ENCODE measurements around the gene TMEM38B.
A peak's percentile ranks its signal among the peaks of the same experiment; 100 is the strongest.
"Not testable (repeated sequence)": the region's sequence is repeated elsewhere in the genome, so short reads cannot be mapped to it uniquely, and the experiment has no call there.

The TMEM38B gene

DNA sequence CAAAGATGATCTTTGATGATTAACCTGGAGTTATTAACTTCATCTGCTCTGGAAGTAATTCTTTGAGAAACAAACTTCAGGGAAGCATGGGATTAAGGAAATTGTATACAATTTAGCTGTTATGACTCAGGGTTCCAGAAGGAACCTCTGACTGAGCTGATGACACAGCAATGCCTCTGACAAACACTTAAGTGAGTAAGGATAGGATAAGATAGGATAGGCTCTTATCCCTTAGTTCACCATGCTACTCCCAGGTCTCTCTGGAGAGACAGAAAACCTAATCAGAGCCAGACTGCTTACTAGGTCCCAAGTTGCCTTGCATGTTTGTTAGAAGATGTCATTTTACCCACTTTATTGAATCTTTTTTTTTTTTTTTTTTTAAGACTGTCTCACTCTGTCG is 12.6 kb upstream of the TMEM38B start:
- peak; percentile 15 to 33 (median 30) for DNase-seq

DNA sequence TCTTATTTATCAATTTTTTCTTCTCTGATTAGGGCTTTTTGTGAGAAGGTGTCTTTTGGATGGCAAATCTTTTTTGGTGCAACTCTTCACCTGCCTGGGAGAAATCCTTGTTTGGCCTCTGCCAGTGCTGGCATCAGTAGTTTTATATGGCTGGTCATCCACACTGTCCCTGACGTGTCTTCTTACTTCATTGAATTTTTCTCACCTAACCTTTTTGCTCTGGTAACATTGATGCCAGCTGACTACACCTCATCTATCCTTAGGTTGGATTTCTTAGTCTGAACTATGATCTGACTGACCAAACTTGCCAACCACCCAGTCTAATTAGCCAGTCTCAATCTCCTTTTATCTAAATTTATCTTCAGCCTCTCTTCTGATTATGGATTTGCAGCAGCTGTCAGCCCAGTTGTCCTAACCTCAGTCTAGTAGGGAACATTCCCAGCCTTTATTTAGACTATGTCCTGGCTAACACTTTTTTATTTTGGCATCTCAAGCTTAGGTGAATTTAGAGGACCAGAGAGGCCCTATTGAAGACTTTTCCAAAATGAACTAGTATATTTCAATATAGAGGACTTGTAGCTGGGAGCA is 10.6 kb upstream of the TMEM38B start:
- no peak for DNase-seq

DNA sequence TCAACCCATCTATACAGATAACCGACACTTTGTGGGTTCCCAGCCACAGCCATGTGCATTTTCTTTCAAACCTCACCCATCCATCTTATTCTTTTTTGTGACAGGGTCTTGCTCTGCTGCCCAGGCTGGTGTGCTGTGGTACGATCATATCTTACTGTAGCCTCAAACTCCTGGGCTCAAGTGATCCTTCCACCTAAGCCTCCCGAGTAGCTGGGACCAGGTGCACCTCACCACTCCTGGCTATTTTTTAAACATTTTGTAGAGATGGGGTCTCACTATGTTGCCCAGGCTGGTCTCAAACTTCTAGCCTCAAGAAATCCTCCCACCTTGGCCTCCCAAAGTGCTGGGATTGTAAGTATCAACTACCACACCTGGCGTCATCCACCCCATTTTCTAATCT is 7.4 kb upstream of the TMEM38B start:
- DNase-seq, result no peak

DNA sequence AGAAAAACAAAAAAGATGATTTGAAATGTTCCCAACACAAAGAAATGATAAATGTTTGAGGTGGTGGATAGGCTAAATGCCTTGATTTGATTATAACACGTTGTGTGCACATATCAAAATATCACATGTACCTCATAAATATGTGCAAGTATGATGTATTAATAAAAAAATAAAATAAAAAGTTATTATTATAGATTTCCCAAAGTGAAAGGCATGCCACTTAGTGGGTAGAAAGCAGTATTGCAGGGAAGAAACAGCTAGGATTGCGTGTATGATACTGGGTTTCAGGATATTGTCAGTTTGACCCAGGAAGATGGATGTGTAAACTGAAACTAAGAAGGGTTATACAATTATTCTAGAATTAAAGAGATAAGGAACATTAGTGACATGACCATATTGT is 3.6 kb upstream of the TMEM38B start:
- DNase-seq, result peak; percentile 18 to 37 (median 29)

DNA sequence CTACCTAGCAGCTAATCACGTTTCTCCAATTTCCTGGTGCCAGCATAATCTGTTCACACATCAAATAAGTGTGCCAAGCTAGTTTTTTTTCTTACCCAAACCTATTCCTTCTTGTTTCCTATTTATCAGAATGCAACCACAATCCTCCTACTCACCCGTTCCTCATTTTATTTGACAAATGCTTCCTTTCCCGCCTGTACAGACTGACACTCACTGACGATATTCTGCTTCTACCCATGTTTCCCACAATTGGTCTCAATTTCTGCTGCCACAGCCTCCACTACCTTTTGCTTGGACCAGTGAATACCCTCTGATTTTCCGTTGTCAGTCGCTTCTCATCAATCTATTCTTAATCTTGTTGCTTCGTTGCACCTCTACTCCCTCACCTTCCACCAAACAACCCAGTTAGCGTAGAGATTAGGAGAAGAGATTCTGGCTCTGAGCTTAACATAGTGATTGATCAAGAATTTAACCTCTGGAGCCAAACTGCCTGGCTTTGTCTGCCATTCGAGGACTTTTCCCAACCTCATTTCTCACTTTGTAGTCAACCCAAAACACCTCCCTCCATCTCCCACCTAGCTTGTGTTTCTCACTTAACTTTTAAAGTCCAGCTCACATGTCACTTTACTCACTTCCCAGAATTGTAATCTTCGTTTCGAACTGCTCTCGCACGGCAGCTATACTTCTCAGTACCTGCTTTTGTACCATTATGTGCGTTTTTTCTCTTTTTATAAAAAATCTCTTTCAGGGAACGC is 729 bp upstream of the TMEM38B start:
- DNase-seq, result peak; percentile 33 to 59 (median 57)

DNA sequence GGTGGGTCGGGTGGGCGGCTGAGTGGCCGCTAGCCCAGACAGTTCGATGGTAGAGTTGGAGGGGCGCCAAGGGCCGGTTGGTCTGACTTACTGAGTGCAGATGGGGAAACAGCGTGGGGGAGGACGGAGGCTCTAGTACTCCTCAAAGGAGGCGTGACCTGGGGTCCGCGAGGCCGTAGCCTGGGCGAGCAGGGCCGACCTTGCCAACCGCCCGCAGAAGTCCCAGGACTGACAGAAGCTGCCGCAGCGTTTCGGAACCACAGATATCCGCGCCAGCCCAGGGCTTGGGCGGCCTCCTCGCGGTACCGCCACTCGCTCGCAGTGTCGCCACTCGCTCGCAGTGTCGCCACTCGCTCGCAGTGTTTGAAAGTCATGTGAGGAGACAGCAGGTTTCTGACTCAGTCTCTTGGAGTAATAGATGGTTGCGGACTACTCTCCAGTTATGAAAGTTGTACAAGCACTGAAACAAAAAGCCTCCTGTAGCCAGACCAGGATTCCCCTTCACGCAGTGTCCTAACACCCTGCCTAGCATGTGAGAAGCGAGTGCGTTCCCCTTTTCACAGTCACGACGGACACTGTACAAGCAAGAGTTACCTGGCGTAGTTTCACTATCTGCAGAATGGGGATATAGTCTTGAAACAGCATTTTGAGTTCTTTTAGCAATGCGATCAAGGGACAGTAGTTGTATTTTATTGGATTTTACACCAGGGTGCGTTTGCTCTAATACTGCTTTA is 674 bp downstream of the TMEM38B start:
- peak; percentile 78 to 84 (median 82) for DNase-seq

DNA sequence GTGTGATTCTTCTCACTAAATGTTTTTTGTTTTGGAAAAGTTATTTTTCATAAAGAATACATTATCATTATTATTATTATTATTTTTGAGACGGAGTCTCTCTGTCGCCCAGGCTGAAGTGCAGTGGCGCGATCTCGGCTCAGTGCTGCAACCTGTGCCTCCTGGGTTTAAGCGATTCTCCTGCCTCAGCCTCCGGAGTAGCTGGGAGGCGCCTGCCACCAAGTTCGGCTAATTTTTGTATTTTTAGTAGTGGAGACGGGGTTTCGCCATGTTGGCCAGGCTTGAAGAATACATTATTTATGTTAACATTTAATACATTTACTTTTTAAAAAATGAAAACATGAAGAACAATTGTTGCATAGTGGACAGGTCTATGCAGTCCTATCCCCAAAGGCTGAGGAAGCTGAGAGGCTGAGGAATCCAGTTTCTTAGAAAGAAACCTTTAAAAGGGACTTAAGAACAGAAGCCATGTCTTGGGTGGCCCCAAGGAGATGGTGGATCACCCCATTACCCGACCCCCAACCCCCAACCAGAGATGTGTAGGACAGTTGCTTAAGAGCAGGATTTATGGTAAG is 2.0 kb downstream of the TMEM38B start:
- DNase-seq, result no peak

DNA sequence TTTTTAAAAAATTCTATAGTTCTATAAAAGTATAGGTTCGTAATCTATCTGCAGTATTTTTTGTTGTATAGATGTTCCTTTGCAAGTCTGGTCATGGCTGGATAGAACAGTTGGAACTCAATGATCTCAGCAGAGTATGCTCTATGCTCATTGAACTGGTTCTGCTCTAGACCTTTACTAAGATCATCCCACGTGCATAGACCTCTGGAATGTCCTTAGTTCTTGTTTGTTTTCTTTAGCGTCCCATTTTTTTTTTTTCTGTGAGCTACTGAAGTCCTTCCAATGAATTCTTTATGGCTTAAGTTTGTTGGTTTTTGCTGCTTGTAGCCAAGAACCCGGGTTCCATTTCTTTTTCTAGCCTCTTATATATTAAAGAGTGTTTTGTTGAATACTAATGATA is 3.5 kb downstream of the TMEM38B start:
- no peak for DNase-seq

DNA sequence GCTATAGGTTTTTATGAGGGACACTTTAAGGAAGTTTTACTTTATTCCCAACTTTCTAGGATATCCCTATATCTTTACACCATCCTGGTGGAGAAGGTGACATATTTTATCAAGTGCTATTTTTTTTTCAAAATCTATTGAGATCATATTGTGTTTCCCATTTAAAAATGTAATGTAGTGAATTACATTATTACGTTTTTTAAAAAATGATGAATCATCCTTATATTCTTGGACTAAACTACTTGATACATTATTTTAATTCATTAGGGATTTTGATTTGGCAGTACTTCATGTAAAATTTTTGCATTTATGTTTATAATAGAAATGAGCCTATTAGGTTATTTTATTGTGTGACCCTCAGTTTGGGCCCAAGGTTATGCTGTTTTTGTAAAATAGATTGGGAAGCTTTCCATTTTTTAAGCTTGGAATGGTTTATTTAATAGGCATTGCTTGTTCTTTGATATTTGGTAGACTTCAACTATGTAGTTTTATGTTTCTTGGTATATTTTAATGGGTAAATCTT is 4.1 kb downstream of the TMEM38B start:
- no peak for DNase-seq

DNA sequence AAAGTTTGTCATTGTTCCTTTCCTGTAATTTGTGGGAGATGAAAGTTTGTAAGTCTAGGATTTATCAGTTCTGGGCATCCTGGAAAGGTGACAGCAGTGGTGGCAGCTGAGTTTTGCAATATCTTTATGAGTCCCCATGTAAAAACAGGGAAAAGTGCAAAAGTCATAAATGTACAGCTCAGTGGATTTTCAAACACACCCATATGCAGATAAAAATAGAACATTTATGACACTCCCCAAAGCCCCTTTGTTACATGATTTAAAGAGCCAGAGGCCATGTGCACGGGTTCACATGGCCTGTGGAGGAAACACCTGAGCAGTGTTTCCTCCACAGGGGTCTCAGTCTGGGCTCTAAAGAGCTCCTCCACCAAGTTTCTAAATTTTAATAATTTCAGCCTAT is 6.3 kb downstream of the TMEM38B start:
- DNase-seq, result no peak

DNA sequence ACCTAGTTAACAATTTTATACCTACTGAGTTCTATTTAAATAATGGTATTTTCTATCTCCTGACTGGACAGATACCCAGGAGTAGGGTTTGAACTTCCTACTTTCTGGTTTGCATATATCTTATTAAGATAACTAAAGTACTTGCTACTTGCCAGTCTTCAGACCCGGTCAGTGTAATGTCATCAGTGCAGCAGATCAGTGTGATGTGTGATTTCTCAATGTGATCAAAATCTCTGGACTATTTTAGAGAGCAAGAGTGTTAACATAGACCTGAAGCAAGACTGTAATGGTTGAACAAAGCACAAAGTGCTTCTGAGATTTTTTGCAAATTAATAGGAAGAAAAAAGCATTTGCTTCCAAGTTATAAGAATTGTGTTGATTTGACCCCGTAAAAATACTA is 6.8 kb downstream of the TMEM38B start:
- DNase-seq, result no peak

DNA sequence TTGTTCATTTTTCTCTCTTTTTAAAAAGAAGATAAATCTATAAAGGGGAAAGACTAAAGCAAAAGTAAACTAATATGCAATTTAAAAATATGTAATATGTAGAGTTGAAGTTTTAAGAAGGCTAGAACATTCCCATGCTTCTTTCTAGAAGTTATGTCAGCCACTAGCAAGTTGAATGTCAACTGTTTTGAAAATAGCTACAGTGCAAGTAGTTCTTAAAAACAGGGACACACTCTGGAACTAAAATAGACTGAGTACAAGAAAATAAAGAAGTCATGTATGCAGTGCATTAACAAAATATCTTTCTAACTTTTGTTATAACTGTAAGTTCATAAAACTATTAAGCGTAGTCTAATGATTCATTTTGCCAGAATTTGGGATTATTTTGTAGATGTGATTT is 7.9 kb downstream of the TMEM38B start:
- no peak for DNase-seq

DNA sequence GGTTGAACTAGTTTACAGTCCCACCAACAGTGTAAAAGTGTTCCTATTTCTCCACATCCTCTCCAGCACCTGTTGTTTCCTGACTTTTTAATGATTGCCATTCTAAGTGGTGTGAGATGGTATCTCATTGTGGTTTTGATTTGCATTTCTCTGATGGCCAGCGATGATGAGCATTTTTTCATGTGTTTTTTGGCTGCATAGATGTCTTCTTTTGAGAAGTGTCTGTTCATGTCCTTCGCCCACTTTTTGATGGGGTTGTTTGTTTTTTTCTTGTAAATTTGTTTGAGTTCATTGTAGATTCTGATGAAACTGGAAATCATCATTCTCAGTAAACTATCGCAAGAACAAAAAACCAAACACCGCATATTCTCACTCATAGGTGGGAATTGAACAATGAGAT is 9.3 kb downstream of the TMEM38B start:
- DNase-seq, result not testable (repeated sequence)

DNA sequence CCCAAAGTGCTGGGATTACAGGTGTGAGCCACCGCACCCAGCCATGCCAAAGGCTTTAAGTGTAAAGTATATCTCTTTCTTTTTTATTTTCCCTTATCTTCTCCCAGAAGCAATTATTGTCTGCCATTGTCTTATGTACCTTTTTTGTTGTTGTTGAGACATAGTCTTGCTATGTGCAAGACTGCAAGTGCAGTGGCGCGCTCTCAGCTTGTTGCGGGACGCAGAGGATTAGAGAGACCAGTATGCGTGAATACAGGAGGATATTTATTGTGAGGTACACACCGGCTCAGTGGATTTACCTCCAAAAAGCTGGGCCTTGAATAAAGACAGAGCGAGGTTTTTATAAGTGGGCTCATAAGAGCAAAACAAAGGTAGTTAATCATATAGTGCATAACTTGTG is 11.8 kb downstream of the TMEM38B start:
- DNase-seq, result no peak

DNA sequence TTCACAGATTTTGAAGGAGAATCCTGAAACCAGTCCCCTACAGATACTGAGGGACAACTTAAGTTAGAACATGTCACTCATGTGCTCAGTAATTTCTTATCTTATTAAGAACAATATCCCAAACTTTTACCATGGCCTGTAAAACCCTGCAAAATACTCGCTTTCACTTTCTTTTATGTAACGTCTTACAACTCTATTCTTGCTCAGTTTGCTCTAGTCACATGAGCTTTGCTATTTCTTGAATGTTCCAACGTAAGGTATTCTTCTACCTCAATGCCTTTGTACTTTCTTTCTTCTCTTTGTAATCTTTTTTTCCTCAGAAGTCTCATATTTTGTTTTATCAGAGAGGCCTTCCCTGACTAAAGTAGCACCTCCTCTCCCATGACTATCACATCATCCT is 14.1 kb downstream of the TMEM38B start:
- DNase-seq, result peak in 2 of 3 donors; percentile 4 to 11

DNA sequence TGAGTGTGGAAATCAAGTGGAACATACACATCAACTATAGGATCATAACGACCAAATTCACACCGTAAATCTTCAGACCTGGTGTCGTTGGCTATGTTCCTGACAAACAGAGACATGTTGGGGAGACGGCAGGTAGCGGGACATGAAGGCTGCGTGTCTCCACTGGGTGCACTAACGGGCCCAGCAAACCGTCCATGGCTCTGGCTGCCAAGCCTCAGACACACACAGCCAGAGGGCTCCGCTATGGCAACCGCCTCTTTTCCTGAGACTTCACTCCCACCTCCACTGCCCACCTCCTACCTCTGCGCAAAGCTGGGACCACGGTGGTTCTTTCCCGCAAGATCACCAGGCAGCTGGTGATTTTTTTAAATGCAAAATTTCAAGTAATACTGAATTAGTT is 16.3 kb downstream of the TMEM38B start:
- no peak for DNase-seq

DNA sequence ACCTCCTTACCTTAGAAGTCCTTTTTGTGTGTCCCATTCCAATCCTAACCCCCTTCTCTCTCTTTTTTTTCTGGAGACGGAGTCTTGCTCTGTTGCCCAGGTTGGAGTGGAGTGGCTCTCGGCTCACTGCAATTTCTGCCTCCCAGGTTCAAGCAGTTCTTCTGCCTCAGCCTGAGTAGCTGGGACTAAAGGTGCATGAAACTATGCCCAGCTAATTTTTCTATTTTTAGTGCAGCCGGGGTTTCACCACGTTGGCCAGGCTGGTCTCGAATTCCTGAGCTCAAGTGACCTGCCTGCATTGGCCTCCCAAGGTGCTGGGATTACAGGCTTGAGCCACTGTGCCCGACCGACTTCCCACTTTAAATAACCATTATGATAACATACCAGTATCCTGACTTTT is 17.5 kb downstream of the TMEM38B start:
- no peak for DNase-seq

DNA sequence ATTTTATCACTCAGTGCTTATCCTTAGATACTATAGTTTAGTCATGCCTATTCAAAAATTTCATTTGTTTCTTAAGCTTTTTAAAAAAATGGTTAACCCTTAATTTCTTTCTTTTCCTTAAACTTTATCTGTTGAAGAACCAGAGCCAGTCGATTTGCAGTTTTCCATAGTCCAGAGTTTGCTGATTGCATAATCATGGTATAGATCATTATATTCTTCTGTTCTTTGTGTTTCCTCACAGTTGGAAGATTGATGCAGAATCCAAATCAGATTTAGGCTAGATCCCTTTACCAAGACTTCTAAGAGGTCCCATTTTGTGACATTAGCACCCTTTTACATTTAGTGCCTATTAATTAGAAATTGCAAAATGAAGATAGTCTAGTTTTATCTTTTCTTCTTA is 18.0 kb downstream of the TMEM38B start:
- DNase-seq, result no peak

DNA sequence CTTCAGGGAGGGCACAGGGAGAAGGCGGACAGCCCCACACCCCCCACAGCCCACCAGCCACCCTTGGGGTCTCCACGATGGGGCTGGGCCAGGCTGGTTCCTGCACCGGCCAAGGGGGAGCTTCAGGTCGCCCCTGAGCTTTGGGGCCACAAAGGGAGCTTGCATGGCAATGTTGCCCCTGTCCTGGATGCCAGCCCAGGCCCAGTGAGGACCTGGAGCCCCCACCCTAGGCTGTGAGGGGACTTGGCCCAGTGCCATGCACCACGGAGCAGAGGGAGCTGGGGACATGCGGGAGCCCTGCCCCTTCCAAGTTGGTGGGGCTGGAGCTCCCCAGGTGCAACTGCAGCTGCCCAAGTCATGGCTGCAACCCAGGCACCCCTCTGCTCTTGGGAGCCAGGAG is 18.4 kb downstream of the TMEM38B start:
- DNase-seq, result no peak

DNA sequence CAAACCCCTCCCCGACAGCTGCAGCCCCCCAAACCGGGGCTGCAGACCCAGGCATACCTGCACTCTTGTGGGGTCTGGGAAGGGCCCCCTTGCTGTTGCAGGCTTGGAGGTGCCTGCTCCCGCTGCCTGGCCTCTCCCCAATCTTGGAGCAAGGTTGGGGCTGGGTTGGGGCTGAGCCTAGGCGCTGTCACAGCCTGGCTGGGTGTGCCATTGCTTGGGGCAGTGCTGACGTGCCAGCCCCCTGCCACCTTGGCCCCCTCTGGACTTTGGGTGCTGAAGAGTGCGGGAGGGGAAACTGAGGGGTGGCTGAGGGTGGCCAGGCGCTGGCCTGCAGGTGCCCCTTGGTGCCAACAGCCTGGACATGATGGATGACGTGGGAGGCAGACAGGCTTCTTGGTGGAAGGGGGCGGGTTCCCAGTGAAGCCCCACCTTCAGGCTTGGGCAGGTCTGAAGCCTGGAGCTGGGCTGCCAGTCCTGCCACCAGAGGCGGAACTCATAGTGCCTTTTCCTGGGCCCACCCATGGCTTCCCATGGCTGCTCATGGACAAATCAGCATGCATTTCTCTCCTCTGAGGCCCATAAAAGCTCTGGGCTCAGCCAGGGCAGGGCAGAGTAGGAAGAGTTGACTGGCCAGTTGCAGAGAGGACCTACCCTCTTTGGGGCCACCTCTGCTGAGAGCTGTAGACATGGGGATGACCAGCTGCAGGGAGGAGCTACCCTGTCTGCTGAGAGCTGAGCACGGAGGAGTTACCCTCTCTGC is 19.1 kb downstream of the TMEM38B start:
- no peak for DNase-seq

DNA sequence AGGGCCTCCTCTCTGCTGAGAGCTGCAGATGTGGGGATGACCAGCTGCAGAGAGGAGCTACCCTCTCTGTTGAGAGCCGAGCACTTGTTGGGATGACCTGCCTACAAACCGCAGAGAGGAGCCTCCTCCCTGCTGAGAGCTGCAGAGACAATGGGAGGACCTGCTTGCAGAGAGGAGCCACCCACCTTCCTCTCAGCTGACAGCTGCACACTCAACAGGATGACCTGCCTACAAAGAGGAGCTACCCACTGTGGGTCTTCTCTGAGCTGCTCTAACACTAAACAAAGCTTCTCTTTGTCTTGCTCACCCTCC is 19.6 kb downstream of the TMEM38B start:
- no peak for DNase-seq

DNA sequence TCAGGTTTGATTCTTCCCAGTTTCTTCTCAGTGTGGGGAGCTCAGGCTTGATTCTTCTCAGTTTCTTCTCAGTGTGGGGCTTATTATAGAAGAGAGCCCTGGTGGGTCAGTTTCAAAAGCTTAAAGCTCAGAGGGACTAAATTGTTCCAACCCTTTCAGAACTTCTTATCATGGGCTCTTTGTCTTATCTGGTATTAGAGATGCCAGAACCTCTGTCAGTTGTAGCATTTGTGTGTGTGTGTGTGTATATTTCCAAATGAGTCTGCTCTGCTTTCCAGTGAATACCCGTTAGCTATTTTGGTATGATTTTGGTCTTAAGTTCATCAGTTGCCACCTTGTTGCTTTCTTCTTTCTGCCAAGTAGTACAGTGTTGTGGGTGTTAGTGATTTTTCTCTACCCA is 21.8 kb downstream of the TMEM38B start:
- DNase-seq, result no peak

DNA sequence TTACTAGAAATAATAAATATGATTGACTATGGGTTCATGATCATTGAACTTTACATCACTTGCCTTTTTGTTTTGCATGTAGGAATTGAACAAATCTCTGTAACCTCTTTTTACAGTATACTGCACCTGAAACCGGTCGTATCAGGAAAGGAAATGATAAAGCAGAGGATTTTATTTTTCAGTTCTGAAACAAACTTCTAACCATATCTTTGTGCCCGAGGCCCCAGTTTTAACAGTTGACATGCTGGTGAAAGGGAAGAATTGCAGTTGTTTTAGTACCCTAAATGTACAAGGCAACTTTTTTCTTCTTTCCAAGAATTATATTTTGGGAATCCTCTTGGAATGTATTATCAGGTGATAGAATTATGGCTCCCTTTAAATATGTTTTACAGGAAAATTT is 27.8 kb downstream of the TMEM38B start:
- no peak for DNase-seq
